GM18858 (cell line): Measurements from ENCODE around the gene MLH1.

Source experiments
- ATAC-seq: cut with Tn5 transposase; IDR thresholded peaks from one replicate; pipeline ENCODE4 v1.9.1; 2021; ENCODE audit not compliant: unreplicated experiment

The MLH1 gene

GRCh38 chr3:37086918-37087317, 93.6 kb downstream of the MLH1 start:
- ATAC-seq: no peak

GRCh38 chr3:37087870-37088269, 94.6 kb downstream of the MLH1 start:
- ATAC-seq: no peak

- no peak for ATAC-seq
These were observed 99.2 kb downstream of the MLH1 start for GRCh38 chr3:37092484-37092883.

GRCh38 chr3:37093481-37093880, 100.2 kb downstream of the MLH1 start:
- ATAC-seq: no peak

GRCh38 chr3:37094636-37095035, 101.3 kb downstream of the MLH1 start:
- ATAC-seq: no peak

GRCh38 chr3:37096288-37096687, 103.0 kb downstream of the MLH1 start:
- no peak for ATAC-seq

GRCh38 chr3:37096975-37097374, 103.7 kb downstream of the MLH1 start:
- ATAC-seq: no peak

GRCh38 chr3:37097776-37098175, 104.5 kb downstream of the MLH1 start:
- no peak for ATAC-seq

- no peak for ATAC-seq
These were observed 105.6 kb downstream of the MLH1 start for GRCh38 chr3:37098884-37099283.

- no peak for ATAC-seq
These were observed 106.2 kb downstream of the MLH1 start for GRCh38 chr3:37099469-37099868.

GRCh38 chr3:37100411-37100810, 107.1 kb downstream of the MLH1 start:
- no peak for ATAC-seq
